GM12865 (cell line): ENCODE results near the gene FSTL4.

Source experiments
- DNase-seq: peaks from one replicate; pipeline ENCODE4 v3.0.0; 2010; ENCODE audit warnings: low read depth
- H3K4me3 ChIP-seq: 2 replicates; pipeline ENCODE4 v1.5.1; 2011; ENCODE audit warnings: mild to moderate bottlenecking, low read depth, low read length, control low read depth
- TF ChIP-seq, protein P1 (sequence below): IDR thresholded peaks from 2 replicates; pipeline ENCODE4 v1.5.1; 2011; ENCODE audit warnings: low read length, control low read depth, low read depth, inconsistent platforms; ENCODE audit not compliant: insufficient read depth; ENCODE audit errors: missing control alignments

The FSTL4 gene

DNA sequence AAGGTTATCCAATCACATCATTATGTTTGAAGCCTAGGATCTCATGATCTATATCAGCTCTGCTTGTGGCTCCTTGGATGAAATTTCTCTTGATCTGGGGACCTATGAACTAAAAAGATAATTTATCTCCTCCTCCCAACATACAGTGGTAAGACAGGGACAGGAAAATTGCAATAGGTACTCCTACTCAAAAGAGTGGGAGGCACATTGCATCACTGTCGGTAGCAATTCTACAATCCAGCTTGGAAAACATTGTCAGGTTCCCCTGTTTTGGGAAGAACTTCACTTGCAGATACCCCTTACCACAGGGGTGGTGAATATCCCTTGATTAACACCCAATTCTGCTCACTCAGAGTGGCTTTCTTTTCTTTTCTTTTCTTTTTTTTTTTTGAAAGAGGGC is 452.8 kb downstream of the FSTL4 start:
- TF ChIP-seq, protein P1, sequence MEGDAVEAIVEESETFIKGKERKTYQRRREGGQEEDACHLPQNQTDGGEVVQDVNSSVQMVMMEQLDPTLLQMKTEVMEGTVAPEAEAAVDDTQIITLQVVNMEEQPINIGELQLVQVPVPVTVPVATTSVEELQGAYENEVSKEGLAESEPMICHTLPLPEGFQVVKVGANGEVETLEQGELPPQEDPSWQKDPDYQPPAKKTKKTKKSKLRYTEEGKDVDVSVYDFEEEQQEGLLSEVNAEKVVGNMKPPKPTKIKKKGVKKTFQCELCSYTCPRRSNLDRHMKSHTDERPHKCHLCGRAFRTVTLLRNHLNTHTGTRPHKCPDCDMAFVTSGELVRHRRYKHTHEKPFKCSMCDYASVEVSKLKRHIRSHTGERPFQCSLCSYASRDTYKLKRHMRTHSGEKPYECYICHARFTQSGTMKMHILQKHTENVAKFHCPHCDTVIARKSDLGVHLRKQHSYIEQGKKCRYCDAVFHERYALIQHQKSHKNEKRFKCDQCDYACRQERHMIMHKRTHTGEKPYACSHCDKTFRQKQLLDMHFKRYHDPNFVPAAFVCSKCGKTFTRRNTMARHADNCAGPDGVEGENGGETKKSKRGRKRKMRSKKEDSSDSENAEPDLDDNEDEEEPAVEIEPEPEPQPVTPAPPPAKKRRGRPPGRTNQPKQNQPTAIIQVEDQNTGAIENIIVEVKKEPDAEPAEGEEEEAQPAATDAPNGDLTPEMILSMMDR, result no peak
- no peak for DNase-seq
- no peak overlapping the region for H3K4me3 ChIP-seq

DNA sequence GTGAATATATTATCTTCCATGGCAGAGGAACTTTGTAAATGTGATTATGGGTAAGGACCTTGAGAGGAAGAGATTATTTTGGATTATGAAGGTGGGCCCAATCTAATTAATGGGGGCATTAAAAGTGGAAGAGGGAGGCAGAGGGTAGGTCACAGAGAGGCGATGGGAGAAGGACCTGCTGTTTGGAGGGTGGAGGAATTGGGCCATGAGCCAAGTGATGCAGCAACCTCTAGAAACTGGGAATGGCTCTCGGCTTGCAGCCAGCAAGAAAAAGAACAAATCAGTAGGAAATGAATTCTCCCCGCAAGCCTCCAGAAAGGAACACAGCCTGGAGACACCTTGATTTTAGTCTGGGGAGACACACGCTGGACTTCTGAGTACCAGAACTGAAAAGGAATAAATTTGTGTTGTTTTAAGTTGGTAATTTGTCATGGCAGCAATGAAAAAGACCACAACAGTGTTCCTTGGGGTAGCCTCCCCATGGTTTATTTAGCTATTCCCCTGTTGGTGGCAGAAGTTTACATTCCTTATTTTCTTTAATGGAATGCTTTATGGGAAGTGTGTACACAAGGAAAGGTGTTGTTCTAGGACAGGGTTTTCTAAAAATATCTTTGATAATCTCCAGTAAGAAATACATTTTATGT is 456.9 kb downstream of the FSTL4 start:
- TF ChIP-seq, protein P1, result no peak
- no peak for DNase-seq
- H3K4me3 ChIP-seq, result no peak overlapping the region

DNA sequence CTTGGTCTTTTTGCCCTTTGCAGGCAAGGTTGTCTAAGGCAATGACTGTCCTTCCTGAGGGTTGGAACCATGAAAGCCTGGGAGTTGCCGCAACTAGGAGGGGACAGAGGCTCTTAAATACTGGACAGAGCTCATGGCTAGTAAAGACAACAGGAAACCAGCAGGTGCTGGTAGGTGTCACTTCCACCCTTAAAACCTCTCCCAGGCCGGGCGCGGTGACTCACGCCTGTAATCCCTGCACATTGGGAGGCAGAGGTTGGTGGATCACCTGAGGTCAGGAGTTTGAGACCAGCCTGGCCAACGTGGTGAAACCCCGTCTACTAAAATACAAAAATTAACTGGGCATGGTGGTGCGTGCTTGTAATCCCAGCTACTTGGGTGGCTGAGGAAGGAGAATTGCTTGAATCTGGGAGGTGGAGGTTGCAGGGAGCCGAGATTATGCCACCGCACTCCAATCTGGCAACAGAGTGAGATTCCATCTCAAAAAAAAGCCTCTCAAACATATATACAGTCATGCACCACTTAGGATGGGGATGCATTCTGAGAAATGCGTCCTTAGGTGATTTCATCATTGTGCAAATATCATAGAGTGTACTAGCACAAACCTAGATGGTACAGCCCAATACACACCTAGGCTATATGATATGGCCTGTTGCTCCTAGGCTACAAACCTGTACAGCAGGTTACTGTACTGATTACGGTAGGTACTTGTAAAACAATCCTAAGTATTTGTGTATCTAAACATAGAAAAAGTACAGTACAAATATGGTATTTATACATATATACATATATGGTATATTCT is 457.9 kb downstream of the FSTL4 start:
- no peak for DNase-seq
- TF ChIP-seq, protein P1, result no peak

DNA sequence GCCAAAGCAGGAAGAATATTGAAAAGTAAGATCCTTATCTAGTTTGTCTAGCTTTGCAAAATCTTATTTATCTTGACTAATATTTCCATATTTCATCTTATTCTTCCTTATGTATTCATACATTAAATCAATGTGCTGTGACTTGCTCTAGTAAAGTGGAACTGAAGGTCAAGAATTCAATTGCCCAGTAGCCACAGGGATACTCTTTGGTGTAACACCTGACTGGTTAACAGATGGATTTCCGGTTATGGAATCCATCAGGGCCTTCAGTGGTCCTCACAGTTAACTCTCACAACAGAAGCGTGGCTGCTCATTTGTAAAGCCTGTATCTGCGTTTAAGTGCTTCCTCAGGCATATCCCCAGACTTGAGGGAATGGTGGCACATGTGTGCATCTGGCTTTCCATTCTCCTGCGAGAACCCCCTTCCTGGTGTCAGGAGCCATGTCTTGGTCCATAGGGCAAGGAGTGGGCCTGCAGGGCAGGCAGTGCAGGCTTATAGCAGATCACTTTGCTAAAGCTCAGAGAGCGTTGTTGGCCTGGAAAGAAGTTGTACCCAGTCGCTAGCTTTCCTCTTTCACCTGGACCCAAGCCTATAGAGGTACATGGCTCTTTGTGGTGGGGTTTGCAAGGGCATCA is 461.3 kb downstream of the FSTL4 start:
- DNase-seq, result no peak
- H3K4me3 ChIP-seq, result no peak overlapping the region
- TF ChIP-seq, protein P1, result no peak

More for the DNA sequence above, 457.9 kb downstream of the FSTL4 start:
- no peak overlapping the region for H3K4me3 ChIP-seq

DNA sequence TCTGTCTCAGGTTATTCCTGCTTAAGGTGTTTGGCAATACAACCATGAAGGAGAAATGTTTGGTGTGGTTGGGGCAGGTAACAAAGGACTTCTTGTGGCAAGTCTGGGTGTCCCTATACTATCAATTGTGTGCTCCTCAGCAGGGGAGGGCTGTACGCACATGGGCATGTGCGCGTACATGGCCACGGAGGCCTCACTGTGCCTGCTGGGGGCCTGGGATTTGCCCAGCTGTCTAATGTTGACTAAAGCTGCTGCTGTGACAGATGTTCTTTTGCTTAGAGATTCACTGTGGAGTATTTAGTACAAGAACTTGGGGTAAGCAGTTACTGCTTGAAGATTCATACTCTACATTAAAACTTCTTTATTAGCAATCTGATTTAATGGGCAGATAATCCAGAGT is 463.0 kb downstream of the FSTL4 start:
- no peak for DNase-seq
- no peak overlapping the region for H3K4me3 ChIP-seq
- TF ChIP-seq, protein P1, result no peak

DNA sequence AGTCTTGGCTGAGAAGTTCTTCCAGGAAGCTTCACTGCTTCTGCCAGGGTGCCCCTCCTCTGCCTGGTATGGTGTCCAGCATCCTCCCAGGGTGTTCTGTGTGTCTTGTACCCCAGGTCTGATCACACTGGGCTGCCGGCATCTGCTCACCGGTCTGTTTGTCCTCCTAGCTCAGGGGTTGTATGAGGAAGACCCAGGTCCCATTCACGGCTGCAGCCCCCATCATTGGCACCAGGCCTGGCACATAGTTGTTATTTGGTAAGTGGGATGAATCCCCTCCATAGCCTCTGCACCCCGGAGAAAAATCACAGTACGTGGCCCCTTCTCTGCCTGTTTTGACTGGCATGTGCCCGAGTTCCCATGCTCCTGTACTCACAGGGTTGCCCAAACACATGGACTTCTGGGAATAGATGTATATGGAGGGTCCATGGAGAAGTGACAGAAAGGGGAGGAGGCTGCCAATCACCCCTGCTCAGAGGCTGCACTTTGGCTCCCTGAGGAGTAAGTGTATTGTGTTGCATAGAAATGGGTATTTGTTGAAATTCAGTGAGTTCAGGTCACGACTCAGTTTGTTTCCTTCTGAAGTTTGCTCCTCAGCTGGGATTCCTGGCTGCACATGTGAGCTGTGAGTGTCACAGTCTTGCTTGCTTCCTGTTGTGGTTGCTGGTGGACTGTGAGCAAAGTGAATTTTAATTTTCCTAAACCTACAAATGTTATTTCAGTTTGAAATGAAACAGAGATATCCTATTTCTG is 464.4 kb downstream of the FSTL4 start:
- no peak overlapping the region for H3K4me3 ChIP-seq
- TF ChIP-seq, protein P1, result no peak
- no peak for DNase-seq
